ENCODE data around the gene JMJD6. TPM values are rescaled to one million over a fixed set of nuclear protein-coding genes. Genes with fewer than 3 reads are reported as not detected.

The JMJD6 gene
- total and polyA plus RNA-seq, 9 of the 15 experiments (the other 6 are each of a cell fraction or from before 2014, with no cell fraction given): 2.5 to 52.3 (median 36.3) TPM

GRCh38 chr17:76725580-76726230 lies 701 bp downstream of the JMJD6 start (continued):
- TF ChIP-seq AFF1 (IDR thresholded peaks at IDR 0.05; ENCODE audit: low read depth in 1 of 2, partially characterized antibody in 2 of 2) (peak in 1 of 2 experiments; percentile 33), MNT (conservative IDR thresholded peaks at IDR 0.05) (peak; percentile 55 to 77), JUN (IDR thresholded peaks at IDR 0.05; ENCODE audit: borderline replicate concordance, low read depth, low read length) (no peak), JUN (CRISPR knock-in tag; IDR thresholded peaks at IDR 0.05; ENCODE audit: borderline replicate concordance) (no peak), ELF1 (tag; IDR thresholded peaks at IDR 0.05) (no peak), ZNF695 (CRISPR knock-in tag; IDR thresholded peaks at IDR 0.05) (no peak), LARP7 (IDR thresholded peaks at IDR 0.05) (no peak), C11orf30 (IDR thresholded peaks at IDR 0.05; ENCODE audit: low read depth) (no peak), TBL1XR1 (IDR thresholded peaks at IDR 0.05; ENCODE audit: low read length in 2 of 2) (peak in 1 of 2 experiments; percentile 48; a peak in 1 of 4 replicates), MCM7 (IDR thresholded peaks at IDR 0.05) (no peak), NFRKB (IDR thresholded peaks at IDR 0.05; ENCODE audit: low read depth) (0 out of 2 replicates have a peak, but pooled peaks have one; percentile 25), ZNF121 (CRISPR knock-in tag; conservative IDR thresholded peaks at IDR 0.05) (no peak), E2F6 (IDR thresholded peaks at IDR 0.05; ENCODE audit: borderline replicate concordance in 1 of 2, extremely low read depth in 1 of 2, insufficient read depth in 1 of 2, insufficient read length in 1 of 2, low read depth in 1 of 2, low read length in 1 of 2, poor library complexity in 1 of 2, severe bottlenecking in 1 of 2) (peak in 1 of 2 experiments; percentile 66), PCBP1 (IDR thresholded peaks at IDR 0.05; ENCODE audit: low read depth, low read length, poor library complexity, severe bottlenecking) (no peak), ATF7 (IDR thresholded peaks at IDR 0.05) (no peak), TCF7 (IDR thresholded peaks at IDR 0.05; ENCODE audit: borderline replicate concordance) (no peak; the same call in 1 of the 2 replicates), KLF13 (tag; IDR thresholded peaks at IDR 0.05; ENCODE audit: borderline replicate concordance, low read depth) (no peak), MLX (CRISPR knock-in tag; conservative IDR thresholded peaks at IDR 0.05) (no peak), GATAD2A (IDR thresholded peaks at IDR 0.05) (no peak)
